Parathyroid adenoma (tissue), 2 donors: ENCODE data around the gene GSX2.

ENCODE experiments used
- H2AFZ ChIP-seq: fragments of 300-600 bp; sonication (generic); one replicate; pipeline ENCODE4 v1.7.0; 2017; ENCODE audit warnings: antibody characterized with exemption, mild to moderate bottlenecking
- H3K27ac ChIP-seq: fragments of 300-600 bp; sonication (generic); one replicate; pipeline ENCODE4 v1.7.0; 2017
- H3K27me3 ChIP-seq: fragments of 300-600 bp; sonication (generic); one replicate; pipeline ENCODE4 v1.7.0; 2017; ENCODE audit warnings: low read length; ENCODE audit not compliant: control insufficient read depth, insufficient read depth
- H3K36me3 ChIP-seq: fragments of 300-600 bp; sonication (generic); one replicate; pipeline ENCODE4 v1.7.0; 2017; ENCODE audit warnings: low read length; ENCODE audit not compliant: control insufficient read depth, insufficient read depth
- H3K4me1 ChIP-seq: fragments of 300-600 bp; sonication (generic); one replicate; pipeline ENCODE4 v1.7.0; 2017; ENCODE audit warnings: control low read depth
- H3K4me2 ChIP-seq: fragments of 300-600 bp; sonication (generic); one replicate; pipeline ENCODE4 v1.7.0; 2017; ENCODE audit warnings: low read length
- H3K4me3 ChIP-seq: fragments of 300-600 bp; sonication (generic); one replicate; pipeline ENCODE4 v1.7.0; 2017; ENCODE audit warnings: low read depth, low read length
- H3K79me2 ChIP-seq: fragments of 300-600 bp; sonication (generic); one replicate; pipeline ENCODE4 v1.7.0; 2017; ENCODE audit warnings: control low read depth
- H3K9ac ChIP-seq: fragments of 300-600 bp; sonication (generic); one replicate; pipeline ENCODE4 v1.7.0; 2017; ENCODE audit warnings: mild to moderate bottlenecking
- H3K9me3 ChIP-seq: fragments of 300-600 bp; sonication (generic); one replicate; pipeline ENCODE4 v1.7.0; 2017; ENCODE audit warnings: low read length; ENCODE audit not compliant: control insufficient read depth
- CTCF ChIP-seq: fragments of 300-600 bp; sonication (generic); IDR thresholded peaks from one replicate; pipeline ENCODE4 v1.7.0; 2017; ENCODE audit warnings: antibody characterized with exemption, mild to moderate bottlenecking
- donor health status: primary hyperparathyroidism.

The GSX2 gene

GRCh38 chr4:54100595-54101189, 729 bp downstream of the GSX2 start:
- Histone ChIP-seq H3K27me3 (peaks cover 16% of the 10 kb centered on the region), H3K4me3 (peak overlapping the region; percentile 16), H3K36me3 (no peaks in the 10 kb centered on the region), H3K79me2 (no peaks in the 10 kb centered on the region), H2AFZ (no peak overlapping the region), H3K9ac (no peak overlapping the region), H3K4me2 (peak overlapping the region; percentile 42), H3K4me1 (no peaks in the 10 kb centered on the region), H3K27ac (no peak overlapping the region), H3K9me3 (no peaks in the 10 kb centered on the region)
- TF ChIP-seq CTCF: no peak

- Histone ChIP-seq H3K27ac (no peak overlapping the region), H3K4me1 (no peaks in the 10 kb centered on the region), H3K9me3 (no peaks in the 10 kb centered on the region), H3K4me2 (peak overlapping the region; percentile 42), H3K9ac (no peak overlapping the region), H3K36me3 (no peaks in the 10 kb centered on the region), H3K79me2 (no peaks in the 10 kb centered on the region), H3K27me3 (peaks cover 16% of the 10 kb centered on the region), H2AFZ (no peak overlapping the region), H3K4me3 (no peak overlapping the region)
- no peak for TF ChIP-seq CTCF
Observed at GRCh38 chr4:54101190-54102041, 1.5 kb downstream of the GSX2 start.

- H3K4me2 ChIP-seq: no peak overlapping the region
- H3K79me2 ChIP-seq: no peaks in the 10 kb centered on the region
- TF ChIP-seq CTCF: no peak
- no peak overlapping the region for H3K4me3 ChIP-seq
- peaks cover 12% of the 10 kb centered on the region for H3K27me3 ChIP-seq
- no peaks in the 10 kb centered on the region for H3K36me3 ChIP-seq
- no peak overlapping the region for H3K27ac ChIP-seq
- H3K9me3 ChIP-seq: no peaks in the 10 kb centered on the region
- H2AFZ ChIP-seq: no peak overlapping the region
- H3K9ac ChIP-seq: no peak overlapping the region
- H3K4me1 ChIP-seq: no peaks in the 10 kb centered on the region
Observed at GRCh38 chr4:54102531-54103106, 2.7 kb downstream of the GSX2 start.

DNA sequence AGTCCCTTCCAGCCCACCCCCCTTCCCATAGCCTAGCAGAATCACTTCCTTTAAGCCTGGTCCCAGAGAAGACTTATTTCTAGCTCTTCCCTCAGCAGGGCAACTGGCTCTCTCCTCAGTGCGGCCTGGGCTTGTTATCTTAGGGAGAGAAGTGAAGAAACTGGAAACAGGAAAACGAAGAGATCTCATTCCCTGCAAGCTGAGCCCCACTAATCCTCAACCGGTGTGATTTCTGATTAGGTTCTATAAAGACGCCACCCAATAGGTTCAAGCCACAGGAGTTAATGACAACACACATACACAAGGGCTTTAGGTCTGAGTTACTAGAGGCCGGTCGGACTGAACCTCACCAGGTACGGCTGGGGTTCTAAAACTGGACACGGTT, 3.2 kb downstream of the GSX2 start:
- Histone ChIP-seq H3K9me3 (no peaks in the 10 kb centered on the region), H3K9ac (no peak overlapping the region), H3K4me2 (no peak overlapping the region), H3K79me2 (no peaks in the 10 kb centered on the region), H3K27me3 (peaks cover 12% of the 10 kb centered on the region), H3K27ac (no peak overlapping the region), H3K36me3 (no peaks in the 10 kb centered on the region), H3K4me3 (no peak overlapping the region), H3K4me1 (no peaks in the 10 kb centered on the region), H2AFZ (no peak overlapping the region)
- no peak for TF ChIP-seq CTCF
